Stimulated activated CD4-positive, alpha-beta T cell treated with anti-CD3 and anti-CD28 coated beads, Interleukin-4, amount 100 ng/mL, for 24 hours (primary cell): Measurements from ENCODE around the gene CEACAM8.
"Not testable (repeated sequence)": the region's sequence is repeated elsewhere in the genome, so short reads cannot be mapped to it uniquely, and the experiment has no call there.

Experiments
- DNase-seq: peaks from one replicate; pipeline ENCODE4 v3.0.0-alpha.2; 2020

CEACAM8 gene

DNA sequence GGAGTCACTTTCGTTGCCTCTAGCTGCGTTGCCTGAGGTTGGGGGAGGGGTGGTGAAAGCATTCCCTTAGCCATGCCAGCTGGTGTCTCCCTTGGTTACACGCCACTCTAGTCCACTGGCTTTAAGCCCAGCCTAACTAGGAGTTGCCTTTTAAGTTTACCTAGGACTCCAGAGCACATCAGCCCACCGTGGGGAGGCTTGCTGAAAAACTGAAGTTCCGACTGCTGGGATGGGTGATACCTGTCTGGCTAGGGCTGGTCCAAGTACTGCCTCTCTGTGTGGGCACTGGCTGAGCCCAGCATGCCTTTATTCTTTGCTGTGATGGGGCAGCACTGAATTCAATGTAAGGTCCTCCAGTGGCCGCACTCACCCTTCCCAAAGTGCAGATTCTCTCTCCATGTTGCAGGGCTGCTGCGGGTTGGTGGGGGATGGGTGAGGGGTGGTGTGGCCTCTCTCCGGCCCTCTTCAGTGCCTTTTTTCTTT lies 54.6 kb downstream of the CEACAM8 start:
- no peak for DNase-seq

DNA sequence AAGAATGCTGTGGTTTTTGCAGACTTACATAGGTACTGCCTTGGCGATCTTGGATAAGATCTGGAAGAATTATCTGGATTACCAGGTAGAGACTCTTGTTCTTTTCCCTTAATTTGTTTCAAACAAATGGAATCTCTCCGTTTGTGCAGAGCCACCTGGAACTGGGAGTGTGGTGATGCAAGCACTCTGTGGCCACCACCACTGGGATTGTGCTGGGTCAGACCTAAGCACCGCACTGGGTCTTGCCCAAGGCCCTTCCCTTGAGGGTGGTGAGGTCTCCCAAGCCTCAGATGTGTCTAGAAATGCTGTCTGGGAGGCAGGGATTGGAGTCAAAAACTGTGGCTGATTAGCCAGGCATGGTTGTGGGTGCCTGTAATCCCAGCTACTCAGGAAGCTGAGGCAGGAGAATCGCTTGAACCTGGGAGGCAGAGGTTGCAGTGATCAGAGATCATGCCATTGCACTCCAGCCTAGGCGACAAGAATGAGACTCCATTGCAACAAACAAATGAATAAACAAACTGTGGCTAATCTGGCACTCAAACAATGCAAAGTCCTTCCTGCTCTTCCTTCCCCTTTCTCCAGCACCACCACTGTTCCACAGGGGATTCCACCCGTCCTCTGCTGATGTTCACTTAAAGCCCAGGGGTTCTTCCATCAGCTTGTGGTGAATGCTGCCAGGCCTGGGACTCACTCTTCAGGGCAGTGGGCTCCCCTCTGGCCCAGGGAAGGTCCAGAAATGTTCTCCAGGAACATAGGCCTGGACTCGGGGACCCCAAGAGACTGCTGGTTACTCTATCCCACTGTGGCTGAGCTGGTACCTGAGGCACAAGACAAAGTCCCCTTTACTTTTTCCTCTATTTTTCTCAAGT lies 55.6 kb downstream of the CEACAM8 start:
- no peak for DNase-seq

- not testable (repeated sequence) for DNase-seq
These were observed 59.4 kb downstream of the CEACAM8 start for GRCh38 chr19:42535276-42535675.

DNA sequence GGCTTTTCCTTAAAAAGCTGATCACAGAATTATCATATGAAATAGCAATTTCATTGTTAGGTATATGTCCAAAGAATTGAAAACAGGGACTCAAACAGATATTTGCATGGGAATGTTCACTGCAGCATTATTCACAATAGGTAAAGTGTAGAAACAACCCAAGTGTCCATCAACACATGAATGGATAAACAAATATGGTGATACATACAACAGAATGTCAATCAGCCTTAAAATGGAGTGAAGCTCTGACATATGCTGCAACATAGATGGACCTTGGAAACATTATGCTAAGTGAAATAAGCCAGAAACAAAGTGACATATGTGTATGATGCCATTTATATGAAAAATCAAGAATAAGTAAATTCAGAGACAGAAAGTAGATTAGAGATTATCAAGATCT lies 60.3 kb downstream of the CEACAM8 start:
- no peak for DNase-seq

DNA sequence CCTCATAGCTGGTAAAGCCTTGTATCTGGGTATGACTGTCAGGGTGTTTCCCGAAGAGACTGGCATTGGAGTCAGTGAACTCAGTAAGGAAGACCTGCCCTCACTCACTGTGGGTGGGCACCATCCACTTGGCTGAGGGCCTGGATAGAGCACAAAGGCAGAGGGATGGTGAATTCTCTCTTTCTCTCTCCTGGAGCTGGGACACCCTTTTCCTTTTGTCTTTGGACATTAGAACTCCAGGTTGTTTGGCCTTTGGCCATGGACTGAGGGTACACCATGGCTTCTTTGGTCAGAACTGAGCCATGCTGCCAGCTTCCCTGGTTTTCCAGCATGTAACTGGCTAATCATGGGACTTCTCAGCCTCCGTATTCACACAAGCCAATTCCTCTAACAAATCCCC lies 61.8 kb downstream of the CEACAM8 start:
- DNase-seq: no peak

DNA sequence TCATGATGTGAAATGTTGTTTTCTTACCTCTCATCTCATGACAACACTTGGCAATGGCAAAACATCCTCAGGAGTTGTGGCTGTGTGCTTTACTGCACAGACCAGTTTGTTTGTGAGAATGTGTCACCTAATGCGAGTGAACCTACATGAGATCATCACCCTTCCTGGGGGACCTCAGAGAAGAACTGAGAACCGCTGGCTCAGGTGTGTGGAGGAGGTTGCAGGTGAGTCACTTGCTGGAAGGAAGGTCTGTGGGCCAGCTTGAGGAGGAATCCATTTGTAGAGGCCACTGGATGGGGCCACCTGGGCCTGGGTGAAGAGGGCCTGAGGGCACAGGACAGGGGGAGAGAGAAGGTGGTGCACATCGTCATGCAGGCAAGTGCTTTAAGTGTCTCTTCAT lies 63.4 kb downstream of the CEACAM8 start:
- DNase-seq: no peak
